ENCODE results near the gene ATG16L2.
A peak's percentile ranks its signal among the peaks of the same experiment; 100 is the strongest.

Gene ATG16L2

GRCh38 chr11:72829884-72830533, 15.8 kb downstream of the ATG16L2 start:
- no peaks in the 10 kb centered on the region for H3K36me3 ChIP-seq (ENCODE audit: low read length)
- no peaks in the 10 kb centered on the region for H4K20me1 ChIP-seq (ENCODE audit: low read depth, low read length)

GRCh38 chr11:72831521-72832300, 17.5 kb downstream of the ATG16L2 start:
- Histone ChIP-seq H2AFZ (ENCODE audit: low read depth, low read length, severe bottlenecking) (no peak overlapping the region), H3K36me3 (ENCODE audit: low read length) (peaks cover 1% of the 10 kb centered on the region)
- TF ChIP-seq CTCF (IDR thresholded peaks at IDR 0.05; ENCODE audit: insufficient read depth, low read length, poor library complexity, severe bottlenecking) (peak; percentile 72), EZH2phosphoT487 (conservative IDR thresholded peaks at IDR 0.05; ENCODE audit: low read length) (no peak)

More at GRCh38 chr11:72829884-72830533, 15.8 kb downstream of the ATG16L2 start:
- TF ChIP-seq EZH2phosphoT487 (conservative IDR thresholded peaks at IDR 0.05; ENCODE audit: low read length) = no peak
- no peak for TF ChIP-seq CTCF (IDR thresholded peaks at IDR 0.05; ENCODE audit: insufficient read depth, low read length, poor library complexity, severe bottlenecking)
- Histone ChIP-seq H3K4me3 (ENCODE audit: insufficient read depth, low read length, poor library complexity, severe bottlenecking) (no peak overlapping the region), H3K9me3 (ENCODE audit: insufficient read depth, low read length) (no peaks in the 10 kb centered on the region), H3K9ac (ENCODE audit: low read length) (no peak overlapping the region), H3K4me2 (ENCODE audit: low read depth, low read length, poor library complexity, severe bottlenecking) (no peak overlapping the region), H2AFZ (ENCODE audit: low read depth, low read length, severe bottlenecking) (no peak overlapping the region), H3K27ac (ENCODE audit: low read depth, low read length) (no peak overlapping the region), H3K27me3 (ENCODE audit: low read length) (no peaks in the 10 kb centered on the region), H3K9me2 (replicated peaks; ENCODE audit: insufficient read depth, low read length) (no peaks in the 10 kb centered on the region), H3K79me2 (ENCODE audit: insufficient read depth, low read length) (no peaks in the 10 kb centered on the region), H3F3A (ENCODE audit: insufficient read depth) (peaks cover 11% of the 10 kb centered on the region; the same call in 1 of the 2 replicates)

GRCh38 chr11:72832301-72833082, 18.3 kb downstream of the ATG16L2 start:
- no peak overlapping the region for H3K9ac ChIP-seq (ENCODE audit: low read length)
- H3K27me3 ChIP-seq (ENCODE audit: low read length) = no peaks in the 10 kb centered on the region
- no peak overlapping the region for H3K27ac ChIP-seq (ENCODE audit: low read depth, low read length)
- no peaks in the 10 kb centered on the region for H3K9me2 ChIP-seq (replicated peaks; ENCODE audit: insufficient read depth, low read length)
- peaks cover 8% of the 10 kb centered on the region; the same call in 1 of the 2 replicates for H3F3A ChIP-seq (ENCODE audit: insufficient read depth)
- H3K36me3 ChIP-seq (ENCODE audit: low read length) = peaks cover 9% of the 10 kb centered on the region
- no peak overlapping the region for H2AFZ ChIP-seq (ENCODE audit: low read depth, low read length, severe bottlenecking)
- H4K20me1 ChIP-seq (ENCODE audit: low read depth, low read length) = no peaks in the 10 kb centered on the region
- no peaks in the 10 kb centered on the region for H3K79me2 ChIP-seq (ENCODE audit: insufficient read depth, low read length)
- TF ChIP-seq CTCF (IDR thresholded peaks at IDR 0.05; ENCODE audit: insufficient read depth, low read length, poor library complexity, severe bottlenecking) (no peak), EZH2phosphoT487 (conservative IDR thresholded peaks at IDR 0.05; ENCODE audit: low read length) (no peak)
- no peak overlapping the region for H3K4me2 ChIP-seq (ENCODE audit: low read depth, low read length, poor library complexity, severe bottlenecking)
- no peaks in the 10 kb centered on the region for H3K9me3 ChIP-seq (ENCODE audit: insufficient read depth, low read length)
- no peak overlapping the region for H3K4me3 ChIP-seq (ENCODE audit: insufficient read depth, low read length, poor library complexity, severe bottlenecking)

More at GRCh38 chr11:72831521-72832300, 17.5 kb downstream of the ATG16L2 start:
- Histone ChIP-seq H3K4me3 (ENCODE audit: insufficient read depth, low read length, poor library complexity, severe bottlenecking) (no peak overlapping the region), H3K79me2 (ENCODE audit: insufficient read depth, low read length) (no peaks in the 10 kb centered on the region), H3K9ac (ENCODE audit: low read length) (no peak overlapping the region), H3K9me3 (ENCODE audit: insufficient read depth, low read length) (no peaks in the 10 kb centered on the region), H3F3A (ENCODE audit: insufficient read depth) (peaks cover 1% of the 10 kb centered on the region; the same call in 1 of the 2 replicates), H3K4me2 (ENCODE audit: low read depth, low read length, poor library complexity, severe bottlenecking) (no peak overlapping the region), H3K27ac (ENCODE audit: low read depth, low read length) (no peak overlapping the region), H3K9me2 (replicated peaks; ENCODE audit: insufficient read depth, low read length) (no peaks in the 10 kb centered on the region), H4K20me1 (ENCODE audit: low read depth, low read length) (no peaks in the 10 kb centered on the region), H3K27me3 (ENCODE audit: low read length) (no peaks in the 10 kb centered on the region)
